ENCODE results near the gene TTC21A. TPM values are rescaled to one million over a fixed set of nuclear protein-coding genes. Genes with fewer than 3 reads are reported as not detected.
"Not testable (repeated sequence)": the region's sequence is repeated elsewhere in the genome, so short reads cannot be mapped to it uniquely, and the experiment has no call there.

The TTC21A gene
- total RNA-seq, 1 donor from 2014 or later = 2.5 TPM

- no peak for DNase-seq
Observed at GRCh38 chr3:39154280-39155021, 47.0 kb downstream of the TTC21A start.

DNA sequence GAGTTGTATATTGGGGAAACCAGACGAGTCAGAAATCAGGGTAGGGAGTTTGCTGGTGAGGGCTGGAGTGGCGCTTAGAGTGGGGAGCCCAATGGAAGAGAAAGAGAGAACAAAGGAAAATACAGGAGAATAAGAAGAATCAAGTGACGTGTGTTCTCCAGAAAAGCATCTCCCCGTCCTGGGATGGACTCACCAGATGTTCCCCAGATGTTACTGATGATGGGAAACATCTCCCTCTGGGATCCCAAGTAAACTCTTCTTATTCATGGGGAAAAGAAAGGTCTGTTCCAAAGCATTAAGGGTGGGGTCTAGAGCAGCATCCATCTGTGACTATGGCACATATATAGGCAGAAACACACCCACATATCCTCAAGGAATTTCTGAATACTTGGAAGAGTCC, 48.9 kb downstream of the TTC21A start:
- DNase-seq = no peak

- DNase-seq = no peak
Observed at GRCh38 chr3:39157359-39157758, 49.9 kb downstream of the TTC21A start.

GRCh38 chr3:39158148-39158715, 50.8 kb downstream of the TTC21A start:
- DNase-seq = no peak

- no peak for DNase-seq
Observed at GRCh38 chr3:39164414-39164813, 56.9 kb downstream of the TTC21A start.

GRCh38 chr3:39165518-39165917, 58.0 kb downstream of the TTC21A start:
- DNase-seq = no peak

DNA sequence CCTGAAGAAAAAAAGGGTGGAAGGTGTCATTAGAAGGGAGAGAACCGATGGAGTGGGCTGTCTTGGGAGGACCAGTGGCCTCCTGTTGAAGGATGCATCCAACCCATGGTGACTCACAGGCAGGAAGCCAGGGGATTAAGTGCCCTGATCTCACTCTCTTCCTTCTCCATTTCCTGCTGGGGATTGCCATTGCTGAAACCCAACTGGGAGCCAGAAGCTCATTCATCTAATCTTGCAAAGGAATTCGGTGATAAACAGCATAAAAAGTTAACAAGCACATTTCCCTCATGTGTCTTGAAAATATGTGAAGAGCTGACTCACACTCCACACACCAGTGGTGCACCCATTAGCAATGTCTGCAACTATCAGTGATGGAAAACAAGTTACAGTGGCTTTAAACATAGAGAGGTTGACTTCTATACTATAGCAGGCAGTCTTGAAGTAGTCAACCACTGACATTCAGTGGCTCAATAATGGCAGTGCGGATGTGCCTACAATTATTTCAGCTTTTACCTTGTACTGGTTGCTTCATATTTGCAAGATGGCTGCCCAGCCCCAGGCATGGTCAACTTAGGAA, 58.7 kb downstream of the TTC21A start:
- no peak for DNase-seq

DNA sequence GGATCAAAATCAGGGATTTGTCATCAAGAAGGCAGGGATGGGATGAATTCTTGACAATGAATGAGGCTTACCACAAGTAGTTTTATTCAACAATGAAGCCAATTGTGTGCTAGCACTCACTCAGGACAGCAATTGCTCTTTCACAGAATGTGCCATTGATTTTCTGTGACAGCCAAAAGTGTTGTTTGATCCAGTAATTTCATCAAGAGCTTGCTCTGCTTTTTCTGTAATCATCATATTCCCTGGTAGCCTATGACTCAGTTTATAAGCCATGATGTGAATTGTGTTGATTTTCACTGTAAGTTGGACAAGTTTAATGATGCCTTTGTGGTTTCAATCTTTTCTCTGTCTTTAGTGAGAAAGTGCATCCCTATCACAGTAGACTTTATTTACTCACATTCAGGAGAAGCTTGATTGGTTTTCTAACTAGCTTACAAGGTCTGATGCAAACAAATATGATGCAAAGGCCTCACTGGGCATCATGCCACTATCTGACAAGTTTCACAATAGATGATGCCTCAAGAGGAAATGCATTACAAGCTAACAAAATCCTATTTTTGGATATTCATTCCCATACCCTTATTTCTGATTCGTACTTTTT, 59.6 kb downstream of the TTC21A start:
- no peak for DNase-seq

DNA sequence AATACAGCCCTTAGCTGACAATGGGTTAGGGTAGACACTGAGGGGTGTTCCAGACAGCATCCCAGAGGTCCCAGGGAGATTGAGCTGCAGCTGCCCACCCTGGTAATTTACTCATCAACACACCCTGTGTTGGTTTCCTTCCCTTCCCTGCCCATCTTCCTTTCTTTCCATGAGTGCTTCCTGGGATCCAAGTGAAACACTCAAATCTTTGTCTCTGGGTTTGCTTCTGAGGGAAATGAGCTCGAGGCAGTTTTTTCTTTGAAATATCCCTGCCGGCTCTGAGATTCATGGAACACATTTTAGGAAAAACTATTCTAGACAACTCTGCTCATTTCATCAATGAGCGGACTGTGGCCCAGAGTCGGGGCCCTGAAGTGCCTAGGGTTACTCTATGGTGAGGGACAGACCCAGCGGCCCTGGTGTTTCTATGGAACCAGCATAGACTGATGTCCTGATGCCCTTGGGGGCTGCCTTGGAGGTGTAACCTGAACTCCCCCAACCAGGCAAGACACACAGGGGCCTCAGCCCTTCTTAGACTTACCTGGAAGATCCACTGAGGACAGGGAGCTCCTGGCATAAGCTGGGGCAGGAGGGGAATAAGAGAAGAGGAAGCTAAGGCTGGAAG, 60.8 kb downstream of the TTC21A start:
- DNase-seq = no peak

- no peak for DNase-seq
Observed at GRCh38 chr3:39169712-39170111, 62.2 kb downstream of the TTC21A start.

DNA sequence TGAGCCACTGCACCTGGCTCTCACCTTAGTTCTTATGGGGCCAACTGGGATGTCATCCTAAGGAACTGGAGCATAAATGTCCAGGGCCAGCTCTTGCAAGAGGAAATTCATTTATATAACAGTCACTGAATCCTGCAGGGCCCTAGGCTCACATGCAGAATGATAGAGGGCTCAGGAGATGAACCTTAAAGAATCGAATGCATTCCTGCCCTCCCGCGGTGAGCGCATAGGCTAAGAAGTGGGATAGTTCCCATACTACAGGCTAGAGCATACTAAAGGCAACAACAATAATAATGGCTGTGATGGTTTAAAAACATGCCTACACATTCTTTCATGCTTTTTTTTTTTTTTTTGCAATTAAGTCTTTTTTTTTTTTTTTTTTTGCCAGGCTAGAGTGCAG, 63.0 kb downstream of the TTC21A start:
- DNase-seq = no peak

GRCh38 chr3:39170877-39171276, 63.4 kb downstream of the TTC21A start:
- not testable (repeated sequence) for DNase-seq

DNA sequence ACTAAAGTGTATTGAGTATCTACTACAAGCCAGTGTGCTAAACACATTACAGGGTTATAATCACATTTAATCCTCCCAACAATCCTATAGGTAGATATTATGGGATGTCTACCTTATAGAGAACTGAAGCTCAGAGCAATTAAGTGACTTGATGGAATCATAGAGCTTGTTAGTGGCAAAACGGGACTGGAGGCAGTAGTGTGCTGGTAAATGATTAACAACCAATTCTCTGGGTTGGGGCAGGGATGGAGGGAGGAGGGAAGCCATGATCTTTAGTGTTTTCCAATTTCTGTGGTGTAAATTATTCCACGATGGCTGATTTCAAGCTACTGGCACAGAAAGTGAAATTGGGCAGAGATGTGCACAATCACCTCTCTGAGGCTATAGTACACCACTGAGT, 64.4 kb downstream of the TTC21A start:
- DNase-seq = no peak

DNA sequence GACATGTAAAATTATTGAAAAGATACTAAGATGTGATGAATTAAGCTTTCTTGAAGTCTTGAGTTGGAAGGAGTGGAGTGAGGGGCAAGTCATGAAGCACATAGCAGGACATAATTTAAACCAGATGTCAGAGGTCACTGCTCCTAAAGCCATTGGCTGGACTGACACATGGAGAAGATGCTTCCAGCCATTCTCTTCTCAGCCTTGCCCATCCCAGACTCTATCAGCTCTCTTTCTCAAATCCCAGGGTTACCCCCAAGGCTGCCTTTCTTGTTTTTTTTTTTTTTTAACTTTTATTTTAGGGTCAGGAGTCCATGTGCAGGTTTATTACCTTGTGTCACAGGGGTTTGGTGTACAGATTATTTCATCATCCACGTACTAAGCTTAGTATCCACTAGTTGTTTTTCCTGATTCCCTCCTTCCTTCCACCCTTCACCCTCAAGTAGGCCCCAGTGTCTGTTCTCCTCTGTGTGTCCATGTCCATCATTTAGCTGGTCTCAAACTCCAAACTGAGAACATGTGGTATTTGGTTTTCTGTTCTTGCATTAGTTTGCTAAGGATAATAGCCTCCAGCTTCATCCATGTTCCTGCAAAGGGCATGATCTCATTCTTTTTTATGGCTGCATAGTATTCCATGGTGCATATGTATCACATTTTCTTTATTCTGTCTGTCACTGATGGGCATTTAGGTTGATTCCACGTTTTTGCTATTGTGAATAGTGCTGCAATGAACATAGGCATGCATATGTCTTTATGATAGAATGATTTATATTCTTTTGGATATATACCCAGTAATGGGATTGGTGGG, 66.0 kb downstream of the TTC21A start:
- no peak for DNase-seq

GRCh38 chr3:39176025-39176714, 68.7 kb downstream of the TTC21A start:
- DNase-seq = no peak

GRCh38 chr3:39177708-39178332, 70.3 kb downstream of the TTC21A start:
- DNase-seq = peak; percentile 79

DNA sequence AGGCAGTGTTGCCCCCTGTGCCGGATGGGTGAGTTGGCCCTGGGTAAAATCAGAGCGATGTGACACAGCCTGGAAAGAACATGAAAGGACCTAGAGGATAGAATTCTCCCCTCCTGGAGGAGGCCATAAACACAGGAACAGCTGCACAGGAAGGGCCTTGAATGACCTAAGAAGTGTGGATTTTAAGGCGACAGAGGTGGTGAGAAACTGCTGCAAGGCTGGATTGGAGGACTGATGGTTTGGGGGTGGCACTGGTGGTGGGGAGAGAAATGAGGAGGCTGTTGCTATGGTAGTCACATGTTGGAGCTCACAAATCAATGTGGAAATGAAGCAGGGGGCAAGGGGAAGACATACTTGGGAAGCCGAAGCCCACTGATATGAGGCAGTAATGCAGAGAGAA, 71.1 kb downstream of the TTC21A start:
- DNase-seq = no peak

DNA sequence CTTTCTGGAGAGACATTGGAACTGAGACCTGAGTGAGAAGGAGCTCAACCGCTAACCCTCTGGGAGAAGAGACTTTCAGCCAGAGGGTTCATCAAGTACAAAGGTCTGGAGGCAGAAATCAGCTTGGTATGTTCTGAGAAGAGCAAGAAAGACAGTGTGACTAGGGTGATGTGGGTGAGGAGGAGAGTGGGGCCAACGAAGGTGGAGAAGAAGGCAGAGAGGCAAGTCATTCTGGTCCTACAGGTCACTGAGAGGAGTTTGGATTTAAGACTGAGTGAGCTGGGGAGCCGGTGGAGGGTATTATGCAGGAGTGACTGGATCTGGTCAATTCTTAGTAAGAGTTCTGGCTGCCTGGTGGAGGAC, 72.7 kb downstream of the TTC21A start:
- no peak for DNase-seq

- DNase-seq = peak; percentile 48
Observed at GRCh38 chr3:39180546-39181346, 73.3 kb downstream of the TTC21A start.

Data from occipital lobe (tissue), 2 donors.